GM10266 (cell line): ENCODE data around the gene SETSIP.
"Not testable (repeated sequence)": the region's sequence is repeated elsewhere in the genome, so short reads cannot be mapped to it uniquely, and the experiment has no call there.

ENCODE experiments used
- DNase-seq: peaks from one replicate; pipeline ENCODE4 v3.0.0; 2012; ENCODE audit errors: extremely low spot score
- TF ChIP-seq, protein P1 (sequence below): IDR thresholded peaks from 2 replicates; pipeline ENCODE4 v1.5.1; 2012; ENCODE audit warnings: mild to moderate bottlenecking, low read depth; ENCODE audit not compliant: control insufficient read depth, insufficient read depth; ENCODE audit errors: missing control alignments

Gene SETSIP

DNA sequence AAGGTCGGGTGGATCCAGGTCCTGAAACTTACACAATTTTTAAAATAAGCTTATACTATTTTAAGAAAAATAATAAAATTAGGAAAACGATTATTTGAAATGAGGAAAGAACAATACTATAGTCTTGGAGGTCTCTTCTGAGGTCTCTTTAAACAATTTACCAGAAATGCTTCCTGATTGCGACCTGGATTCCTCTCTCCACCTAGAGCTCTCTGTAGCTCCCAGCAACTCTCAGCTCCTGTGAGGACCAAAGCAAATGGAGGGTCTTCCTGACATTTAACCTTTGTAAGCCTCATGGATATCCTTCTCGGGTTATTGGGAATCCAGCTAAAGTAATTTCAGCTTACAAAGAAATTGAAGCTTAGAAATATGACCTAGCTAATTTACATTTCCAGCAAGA, 5.8 kb upstream of the SETSIP start:
- TF ChIP-seq, protein P1, sequence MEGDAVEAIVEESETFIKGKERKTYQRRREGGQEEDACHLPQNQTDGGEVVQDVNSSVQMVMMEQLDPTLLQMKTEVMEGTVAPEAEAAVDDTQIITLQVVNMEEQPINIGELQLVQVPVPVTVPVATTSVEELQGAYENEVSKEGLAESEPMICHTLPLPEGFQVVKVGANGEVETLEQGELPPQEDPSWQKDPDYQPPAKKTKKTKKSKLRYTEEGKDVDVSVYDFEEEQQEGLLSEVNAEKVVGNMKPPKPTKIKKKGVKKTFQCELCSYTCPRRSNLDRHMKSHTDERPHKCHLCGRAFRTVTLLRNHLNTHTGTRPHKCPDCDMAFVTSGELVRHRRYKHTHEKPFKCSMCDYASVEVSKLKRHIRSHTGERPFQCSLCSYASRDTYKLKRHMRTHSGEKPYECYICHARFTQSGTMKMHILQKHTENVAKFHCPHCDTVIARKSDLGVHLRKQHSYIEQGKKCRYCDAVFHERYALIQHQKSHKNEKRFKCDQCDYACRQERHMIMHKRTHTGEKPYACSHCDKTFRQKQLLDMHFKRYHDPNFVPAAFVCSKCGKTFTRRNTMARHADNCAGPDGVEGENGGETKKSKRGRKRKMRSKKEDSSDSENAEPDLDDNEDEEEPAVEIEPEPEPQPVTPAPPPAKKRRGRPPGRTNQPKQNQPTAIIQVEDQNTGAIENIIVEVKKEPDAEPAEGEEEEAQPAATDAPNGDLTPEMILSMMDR: no peak
- DNase-seq: no peak

DNA sequence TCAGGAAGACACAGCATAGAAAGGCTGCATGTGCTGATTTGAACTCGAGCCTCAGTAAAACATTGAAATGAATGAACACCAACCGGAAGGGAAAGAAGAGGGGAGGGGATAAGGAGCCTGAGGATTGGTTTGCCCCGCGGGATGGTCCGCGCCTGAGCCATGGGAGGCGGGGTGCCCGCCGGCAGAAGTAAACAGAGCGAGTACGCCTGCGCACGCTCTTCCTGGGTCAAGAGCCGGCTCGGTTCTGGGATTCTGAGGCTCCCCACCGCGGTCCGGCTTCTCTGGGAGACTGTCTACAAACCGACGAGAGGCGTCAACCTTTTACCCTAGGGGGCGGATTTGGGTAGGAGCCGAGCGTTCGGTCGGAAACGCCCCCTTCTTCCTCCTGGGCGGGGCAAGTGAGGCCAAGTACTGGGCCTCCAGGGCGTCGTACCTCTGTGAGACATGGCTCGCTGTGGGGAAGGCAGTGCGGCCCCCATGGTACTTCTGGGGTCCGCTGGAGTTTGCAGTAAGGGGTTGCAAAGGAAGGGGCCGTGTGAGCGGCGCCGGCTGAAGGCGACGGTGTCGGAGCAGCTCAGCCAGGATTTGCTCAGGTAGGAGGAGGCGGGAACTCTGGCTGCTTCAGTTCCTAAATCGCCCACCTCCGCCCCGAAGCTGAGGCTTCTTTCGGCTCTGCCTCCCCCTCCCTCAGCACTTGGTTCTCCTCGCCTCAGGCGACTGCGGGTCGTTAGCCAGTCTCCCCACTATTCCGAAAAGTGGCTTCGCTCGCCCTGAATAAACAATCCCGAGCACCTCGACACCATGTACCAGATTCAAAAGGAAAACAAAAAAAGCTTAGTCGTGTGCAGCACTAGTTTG, 5.1 kb upstream of the SETSIP start, which contains the start of gene BTBD8:
Gene BTBD8 (plus strand): TSS at position 218 of the 858 bp plus-strand sequence. CDS start 227 bp downstream, at position 445.
- peak; percentile 57 for DNase-seq
- TF ChIP-seq, protein P1: no peak

DNA sequence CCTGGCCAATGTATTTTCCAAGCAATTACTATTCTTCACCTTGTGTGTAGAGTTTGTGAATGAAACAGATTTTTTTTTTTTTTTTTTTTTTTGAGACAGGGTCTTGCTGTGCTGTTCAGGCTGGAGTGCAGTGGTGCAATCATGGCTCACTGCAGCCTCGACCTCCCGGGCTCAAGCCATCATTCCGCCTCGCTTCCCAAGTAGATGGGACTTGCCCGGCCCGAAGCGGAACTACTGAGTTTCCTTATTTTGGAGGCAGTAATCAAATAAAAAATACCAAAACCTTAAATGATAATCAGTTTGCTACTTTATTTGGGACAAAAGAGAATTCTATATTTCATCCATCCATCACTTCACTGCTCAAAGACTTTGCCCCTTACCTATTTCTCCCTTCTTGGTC, 4.2 kb upstream of the SETSIP start:
- TF ChIP-seq, protein P1: no peak
- DNase-seq: no peak

DNA sequence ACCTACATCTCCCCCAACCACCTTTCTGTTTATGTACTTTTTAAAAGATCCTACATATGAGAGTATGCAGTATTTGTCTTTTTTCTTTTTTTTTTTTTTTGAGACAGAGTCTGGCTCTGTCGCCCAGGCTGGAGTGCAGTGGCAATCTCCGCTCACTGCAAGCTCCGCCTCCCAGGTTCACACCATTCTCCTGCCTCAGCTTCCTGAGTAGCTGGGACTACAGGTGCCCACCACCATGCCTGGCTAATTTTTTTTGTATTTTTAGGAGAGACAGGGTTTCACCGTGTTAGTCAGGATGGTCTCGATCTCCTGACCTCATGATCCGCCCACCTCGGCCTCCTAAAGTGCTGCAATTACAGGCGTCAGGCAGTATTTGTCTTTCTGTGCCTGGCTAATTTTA, 2.9 kb upstream of the SETSIP start:
- DNase-seq: not testable (repeated sequence)

DNA sequence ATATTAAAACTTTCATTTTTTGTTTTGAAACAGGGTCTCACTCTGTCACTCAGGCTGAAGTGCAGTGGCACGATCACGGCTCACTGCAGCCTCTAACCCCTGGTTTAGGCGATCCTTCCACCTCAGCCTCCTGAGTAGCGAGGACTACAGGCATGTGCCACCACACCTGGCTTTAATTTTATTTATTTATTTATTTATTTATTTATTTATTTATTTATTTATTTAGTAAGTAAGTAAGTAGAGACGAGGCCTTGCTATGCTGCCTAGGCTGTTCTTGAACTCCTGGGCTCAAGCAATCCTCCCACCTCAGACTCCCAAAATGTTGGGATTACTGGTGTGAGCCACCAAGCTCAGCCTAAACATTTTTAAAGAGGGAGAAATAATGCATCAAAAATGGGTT, 1.2 kb upstream of the SETSIP start:
- no peak for DNase-seq
- TF ChIP-seq, protein P1: no peak

DNA sequence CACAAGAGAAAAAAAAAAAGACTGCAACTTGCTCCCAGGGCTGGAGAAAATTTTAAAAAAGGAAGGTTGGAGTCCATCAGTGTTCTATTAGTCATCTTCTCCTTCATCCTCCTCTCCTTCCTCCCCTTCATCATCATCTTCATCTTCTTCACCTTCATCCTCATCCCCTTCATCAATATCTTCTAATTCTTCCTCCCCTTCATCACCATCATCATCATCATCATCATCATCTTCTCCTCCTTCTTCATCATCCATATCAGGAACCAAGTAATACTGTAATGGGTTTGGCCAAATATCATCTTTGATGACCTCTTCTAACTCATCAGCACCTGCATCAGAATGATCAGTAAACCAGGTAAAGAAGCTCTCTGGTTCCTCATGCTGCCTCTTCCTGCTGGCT, 765 bp downstream of the SETSIP start:
- DNase-seq: not testable (repeated sequence)

DNA sequence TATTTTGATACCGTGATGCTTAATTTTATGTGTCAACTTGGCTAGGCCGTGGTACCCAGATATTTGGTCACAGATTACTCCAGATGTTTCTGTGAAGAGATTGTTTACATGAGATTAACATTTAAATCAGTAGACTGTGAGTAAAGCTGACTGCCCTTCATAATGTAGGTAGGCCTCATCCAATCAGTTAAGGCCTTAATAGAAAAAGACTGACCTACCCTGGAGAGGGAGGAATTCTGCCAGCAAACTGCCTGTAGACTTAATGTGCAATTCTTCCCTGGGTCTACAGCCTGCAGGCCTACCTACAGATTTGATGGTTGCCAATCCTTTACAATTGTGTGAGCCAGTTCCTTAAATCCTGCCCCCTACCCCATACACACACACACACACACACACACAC, 4.3 kb downstream of the SETSIP start:
- DNase-seq: no peak
- TF ChIP-seq, protein P1: no peak

DNA sequence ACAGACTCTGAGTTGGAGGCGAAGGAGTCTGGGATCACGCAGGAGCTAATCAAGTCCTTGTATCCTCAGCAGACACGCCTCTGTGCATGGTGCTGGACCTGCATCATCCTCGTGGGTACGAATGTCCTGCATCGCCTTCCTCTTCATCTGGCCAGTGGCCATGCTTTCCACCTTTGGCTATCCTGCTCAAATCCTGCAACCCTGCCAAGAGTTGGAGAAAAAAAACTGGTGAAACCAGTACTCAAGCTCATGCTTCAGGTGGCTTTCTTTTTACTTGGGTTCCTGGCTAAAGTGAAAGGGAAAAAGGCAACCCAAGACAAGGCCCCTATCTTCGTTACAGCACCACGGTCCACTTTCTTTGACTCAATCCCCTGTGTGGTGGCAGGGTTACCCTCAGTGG, 8.9 kb downstream of the SETSIP start:
- DNase-seq: no peak
- TF ChIP-seq, protein P1: no peak
